ENCODE results near the gene PFKP. TPM values are rescaled to one million over a fixed set of nuclear protein-coding genes. Genes with fewer than 3 reads are reported as not detected.
"Not testable (repeated sequence)": the region's sequence is repeated elsewhere in the genome, so short reads cannot be mapped to it uniquely, and the experiment has no call there.

PFKP gene
- total RNA-seq, 4 donors from 2014 or later = 22.4 to 45.4 (median 29.1) TPM

GRCh38 chr10:3105905-3106304 lies 38.6 kb downstream of the PFKP start:
- Histone ChIP-seq H3K9me3 (no peaks in the 10 kb centered on the region), H3K36me3 (peaks cover 0 to 29% (median 0%) of the 10 kb centered on the region in 3 donors), H3K4me3 (no peak overlapping the region), H3K27ac (peak overlapping the region in 1 of 4 donors; percentile 33), H3K4me1 (peaks cover 0 to 12% (median 0%) of the 10 kb centered on the region in 4 donors), H3K27me3 (no peaks in the 10 kb centered on the region)
- no peak for DNase-seq (ENCODE audit: low spot score in 2 of 2)
- 76 to 84% methylated on average over 12 of the region's 20 CpGs for WGBS, 2 donors
- TF ChIP-seq CTCF (IDR thresholded peaks at IDR 0.05) = no peak
- TF ChIP-seq EP300 (IDR thresholded peaks at IDR 0.05) = no peak
- no peak for TF ChIP-seq POLR2A (IDR thresholded peaks at IDR 0.05)

- Histone ChIP-seq H3K27ac (peak overlapping the region in 1 of 4 donors; percentile 33), H3K4me1 (peaks cover 0 to 12% (median 0%) of the 10 kb centered on the region in 4 donors), H3K36me3 (peaks cover 0 to 29% (median 0%) of the 10 kb centered on the region in 3 donors)
- not testable (repeated sequence) for H3K27me3 ChIP-seq; H3K9me3 ChIP-seq; DNase-seq (ENCODE audit: low spot score in 2 of 2); H3K4me3 ChIP-seq
- WGBS, 2 donors = 76 to 80% methylated on average over 2 to 5 of the region's 10 CpGs
Measured at GRCh38 chr10:3106328-3106727, 39.0 kb downstream of the PFKP start.

DNA sequence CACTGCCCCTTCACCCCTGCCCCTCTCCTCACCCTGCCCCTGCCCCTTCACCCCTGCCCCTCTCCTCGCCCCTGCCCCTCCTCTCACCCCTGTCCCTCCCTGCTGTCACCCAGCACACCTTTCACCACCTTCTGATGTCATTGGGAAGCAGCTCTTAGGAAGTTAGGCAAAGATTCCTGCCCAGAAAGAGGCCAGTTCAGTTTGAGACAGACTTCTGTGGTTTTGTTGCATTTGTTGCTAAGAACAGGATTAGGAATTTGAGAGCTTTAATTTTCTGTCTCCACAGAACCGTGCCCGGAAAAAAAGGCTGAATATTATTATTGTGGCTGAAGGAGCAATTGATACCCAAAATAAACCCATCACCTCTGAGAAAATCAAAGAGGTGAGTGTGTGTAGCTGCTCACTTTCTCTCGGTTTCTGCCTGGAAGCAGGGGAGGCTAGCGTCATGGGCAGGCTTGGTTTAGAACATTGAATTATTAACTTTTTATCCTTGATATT lies 39.6 kb downstream of the PFKP start:
- H3K4me3 ChIP-seq = peak overlapping the region in 1 of 4 donors; percentile 26
- WGBS, 2 donors = 24 to 29% methylated on average over 4 of the region's 5 CpGs
- peaks cover 0 to 29% (median 0%) of the 10 kb centered on the region in 3 donors for H3K36me3 ChIP-seq

GRCh38 chr10:3107426-3107961 lies 40.1 kb downstream of the PFKP start:
- peak overlapping the region in 1 of 4 donors; percentile 26 for H3K4me3 ChIP-seq
- H3K27me3 ChIP-seq = no peaks in the 10 kb centered on the region
- H3K4me1 ChIP-seq = peaks cover 0 to 12% (median 0%) of the 10 kb centered on the region in 4 donors
- DNase-seq (ENCODE audit: low spot score in 2 of 2) = peak; percentile 51 to 67
- H3K27ac ChIP-seq = peak overlapping the region; percentile 64 to 92 (median 81)
- 35 to 51% methylated on average over 17 to 22 of the region's 22 CpGs for WGBS, 2 donors
- TF ChIP-seq POLR2A (IDR thresholded peaks at IDR 0.05) = no peak
- no peak for TF ChIP-seq CTCF (IDR thresholded peaks at IDR 0.05)
- TF ChIP-seq EP300 (IDR thresholded peaks at IDR 0.05) = peak; percentile 84 to 90
- H3K36me3 ChIP-seq = peaks cover 0 to 29% (median 0%) of the 10 kb centered on the region in 3 donors
- H3K9me3 ChIP-seq = no peaks in the 10 kb centered on the region

More for the DNA sequence above, 39.6 kb downstream of the PFKP start:
- Histone ChIP-seq H3K27ac (peak overlapping the region; percentile 64 to 92 (median 81)), H3K9me3 (no peaks in the 10 kb centered on the region), H3K4me1 (peaks cover 0 to 12% (median 0%) of the 10 kb centered on the region in 4 donors), H3K27me3 (no peaks in the 10 kb centered on the region)
- DNase-seq (ENCODE audit: low spot score in 2 of 2) = no peak
- peak in 1 of 2 donors; percentile 7 for TF ChIP-seq POLR2A (IDR thresholded peaks at IDR 0.05)
- no peak for TF ChIP-seq CTCF (IDR thresholded peaks at IDR 0.05)

GRCh38 chr10:3108033-3108432 lies 40.7 kb downstream of the PFKP start:
- peak overlapping the region in 1 of 4 donors; percentile 26 for H3K4me3 ChIP-seq
- H3K27me3 ChIP-seq = no peaks in the 10 kb centered on the region
- H3K36me3 ChIP-seq = peaks cover 0 to 31% (median 2%) of the 10 kb centered on the region in 3 donors
- no peak for DNase-seq (ENCODE audit: low spot score in 2 of 2)
- peaks cover 0 to 12% (median 0%) of the 10 kb centered on the region in 4 donors for H3K4me1 ChIP-seq
- H3K9me3 ChIP-seq = no peaks in the 10 kb centered on the region
- no peak for TF ChIP-seq POLR2A (IDR thresholded peaks at IDR 0.05)
- TF ChIP-seq EP300 (IDR thresholded peaks at IDR 0.05) = no peak
- no peak for TF ChIP-seq CTCF (IDR thresholded peaks at IDR 0.05)
- H3K27ac ChIP-seq = peak overlapping the region; percentile 64 to 92 (median 81)
- WGBS, 2 donors = 66 to 83% methylated on average over 8 of the region's 8 CpGs
